ENCODE data around the gene DLG1. TPM values are rescaled to one million over a fixed set of nuclear protein-coding genes. Genes with fewer than 3 reads are reported as not detected.

The DLG1 gene
- total RNA-seq, 1 donor from 2014 or later, result 60.1 TPM

DNA sequence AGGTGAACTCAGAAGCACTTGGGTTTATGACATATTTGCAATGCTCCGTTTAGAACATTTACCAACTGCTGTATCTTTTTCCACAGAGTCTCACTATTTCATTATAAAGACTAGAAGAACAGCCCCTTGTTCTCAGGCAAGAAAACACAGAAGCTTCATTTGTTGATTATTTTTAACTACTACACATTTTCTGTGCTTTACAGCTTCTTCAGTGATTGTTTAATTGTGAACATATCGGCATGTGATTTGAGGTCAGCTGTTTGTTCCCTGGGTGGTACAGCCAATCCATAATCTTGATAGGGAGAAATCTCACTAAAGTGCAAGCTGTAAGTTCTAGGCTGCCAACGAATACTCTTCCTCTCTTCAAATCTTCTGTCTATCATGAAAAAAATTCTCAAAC, 31.0 kb upstream of the DLG1 start:
- no peak for DNase-seq
- no peaks in the 10 kb centered on the region for H3K9me3 ChIP-seq (replicated peaks)
- no peak overlapping the region for H3K27ac ChIP-seq (replicated peaks)
- TF ChIP-seq, protein P1, sequence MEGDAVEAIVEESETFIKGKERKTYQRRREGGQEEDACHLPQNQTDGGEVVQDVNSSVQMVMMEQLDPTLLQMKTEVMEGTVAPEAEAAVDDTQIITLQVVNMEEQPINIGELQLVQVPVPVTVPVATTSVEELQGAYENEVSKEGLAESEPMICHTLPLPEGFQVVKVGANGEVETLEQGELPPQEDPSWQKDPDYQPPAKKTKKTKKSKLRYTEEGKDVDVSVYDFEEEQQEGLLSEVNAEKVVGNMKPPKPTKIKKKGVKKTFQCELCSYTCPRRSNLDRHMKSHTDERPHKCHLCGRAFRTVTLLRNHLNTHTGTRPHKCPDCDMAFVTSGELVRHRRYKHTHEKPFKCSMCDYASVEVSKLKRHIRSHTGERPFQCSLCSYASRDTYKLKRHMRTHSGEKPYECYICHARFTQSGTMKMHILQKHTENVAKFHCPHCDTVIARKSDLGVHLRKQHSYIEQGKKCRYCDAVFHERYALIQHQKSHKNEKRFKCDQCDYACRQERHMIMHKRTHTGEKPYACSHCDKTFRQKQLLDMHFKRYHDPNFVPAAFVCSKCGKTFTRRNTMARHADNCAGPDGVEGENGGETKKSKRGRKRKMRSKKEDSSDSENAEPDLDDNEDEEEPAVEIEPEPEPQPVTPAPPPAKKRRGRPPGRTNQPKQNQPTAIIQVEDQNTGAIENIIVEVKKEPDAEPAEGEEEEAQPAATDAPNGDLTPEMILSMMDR (IDR thresholded peaks at IDR 0.05; ENCODE audit: borderline replicate concordance), result no peak
- no peaks in the 10 kb centered on the region for H3K36me3 ChIP-seq
- intact Hi-C loops (cut with micrococcal nuclease), result no loop called here
- no peaks in the 10 kb centered on the region for H3K4me1 ChIP-seq
- H3K27me3 ChIP-seq (ENCODE audit: low read depth), result no peaks in the 10 kb centered on the region
- no peak overlapping the region for H3K4me3 ChIP-seq

DNA sequence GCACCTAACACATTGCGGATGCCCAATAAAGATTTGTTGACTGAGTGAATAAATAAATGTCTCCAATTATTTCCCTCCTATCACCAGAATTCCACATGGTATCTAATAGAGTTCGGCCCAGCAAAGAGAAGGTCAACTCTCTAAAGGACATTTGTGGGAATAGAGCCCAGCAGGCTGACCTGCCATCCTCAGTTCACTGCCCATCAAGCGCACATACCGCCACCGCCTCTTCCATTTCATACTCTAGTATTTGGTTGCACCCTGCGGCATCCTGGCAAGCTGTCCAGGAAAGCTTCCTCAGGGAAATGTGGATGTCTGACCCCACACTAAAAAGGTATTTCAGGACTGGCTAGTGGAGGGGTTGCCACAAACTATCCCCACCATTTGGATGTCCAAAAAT, 29.8 kb upstream of the DLG1 start:
- H3K4me3 ChIP-seq, result no peak overlapping the region
- intact Hi-C loops (cut with micrococcal nuclease), result no loop called here
- DNase-seq, result no peak
- no peaks in the 10 kb centered on the region for H3K36me3 ChIP-seq
- H3K27ac ChIP-seq (replicated peaks), result no peak overlapping the region
- TF ChIP-seq, protein P1 (IDR thresholded peaks at IDR 0.05; ENCODE audit: borderline replicate concordance), result no peak
- H3K9me3 ChIP-seq (replicated peaks), result no peaks in the 10 kb centered on the region
- no peaks in the 10 kb centered on the region for H3K4me1 ChIP-seq
- no peaks in the 10 kb centered on the region for H3K27me3 ChIP-seq (ENCODE audit: low read depth)

- no peaks in the 10 kb centered on the region for H3K9me3 ChIP-seq (replicated peaks)
- no peaks in the 10 kb centered on the region for H3K36me3 ChIP-seq
- TF ChIP-seq, protein P1 (IDR thresholded peaks at IDR 0.05; ENCODE audit: borderline replicate concordance), result no peak
- no peak for DNase-seq
- H3K4me3 ChIP-seq, result no peak overlapping the region
- intact Hi-C loops (cut with micrococcal nuclease), result no loop called here
- H3K27me3 ChIP-seq (ENCODE audit: low read depth), result no peaks in the 10 kb centered on the region
- no peak overlapping the region for H3K27ac ChIP-seq (replicated peaks)
- H3K4me1 ChIP-seq, result no peaks in the 10 kb centered on the region
Observed at GRCh38 chr3:197327701-197328100, 29.3 kb upstream of the DLG1 start.

- peaks cover 4% of the 10 kb centered on the region for H3K9me3 ChIP-seq (replicated peaks)
- no peaks in the 10 kb centered on the region for H3K27me3 ChIP-seq (ENCODE audit: low read depth)
- H3K4me3 ChIP-seq, result no peak overlapping the region
- H3K36me3 ChIP-seq, result no peaks in the 10 kb centered on the region
- DNase-seq, result no peak
- H3K4me1 ChIP-seq, result no peaks in the 10 kb centered on the region
- intact Hi-C loops (cut with micrococcal nuclease), result no loop called here
- no peak overlapping the region for H3K27ac ChIP-seq (replicated peaks)
- TF ChIP-seq, protein P1 (IDR thresholded peaks at IDR 0.05; ENCODE audit: borderline replicate concordance), result no peak
Observed at GRCh38 chr3:197325773-197326172, 27.4 kb upstream of the DLG1 start.

- no peak for DNase-seq
- H3K36me3 ChIP-seq, result no peaks in the 10 kb centered on the region
- TF ChIP-seq, protein P1 (IDR thresholded peaks at IDR 0.05; ENCODE audit: borderline replicate concordance), result no peak
- intact Hi-C loops (cut with micrococcal nuclease), result no loop called here
- H3K9me3 ChIP-seq (replicated peaks), result peaks cover 4% of the 10 kb centered on the region
- H3K27ac ChIP-seq (replicated peaks), result no peak overlapping the region
- no peaks in the 10 kb centered on the region for H3K27me3 ChIP-seq (ENCODE audit: low read depth)
- H3K4me1 ChIP-seq, result peaks cover 7% of the 10 kb centered on the region
- H3K4me3 ChIP-seq, result no peak overlapping the region
Observed at GRCh38 chr3:197322149-197322548, 23.7 kb upstream of the DLG1 start.

DNA sequence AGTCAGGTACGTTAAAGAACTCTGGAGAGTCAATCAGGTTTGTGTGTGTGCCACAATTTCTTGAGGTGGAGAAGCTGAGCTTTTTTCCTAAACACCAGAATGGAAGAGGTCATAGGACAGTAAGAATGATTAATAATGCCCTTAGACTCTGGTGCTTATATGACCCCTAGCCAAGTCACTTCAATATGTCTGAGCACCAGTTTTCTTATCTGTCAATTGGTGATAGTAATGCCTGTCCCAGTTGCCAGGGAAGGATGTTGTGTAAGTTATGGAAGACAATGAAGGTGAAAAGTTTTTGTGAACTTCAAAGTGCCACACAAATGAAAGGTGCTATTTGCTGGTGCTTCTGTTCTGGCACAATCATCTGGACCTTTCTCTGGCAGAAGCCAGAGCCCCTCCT, 22.2 kb upstream of the DLG1 start:
- peaks cover 11% of the 10 kb centered on the region for H3K4me1 ChIP-seq
- no peak overlapping the region for H3K27ac ChIP-seq (replicated peaks)
- no peaks in the 10 kb centered on the region for H3K27me3 ChIP-seq (ENCODE audit: low read depth)
- H3K4me3 ChIP-seq, result no peak overlapping the region
- intact Hi-C loops (cut with micrococcal nuclease), result no loop called here
- no peaks in the 10 kb centered on the region for H3K36me3 ChIP-seq
- TF ChIP-seq, protein P1 (IDR thresholded peaks at IDR 0.05; ENCODE audit: borderline replicate concordance), result no peak
- H3K9me3 ChIP-seq (replicated peaks), result peaks cover 4% of the 10 kb centered on the region
- no peak for DNase-seq

All from left ventricle myocardium inferior (tissue), 1 donor.